ENCODE data around the gene SLC39A7.
"Not testable (repeated sequence)": the region's sequence is repeated elsewhere in the genome, so short reads cannot be mapped to it uniquely, and the experiment has no call there.

SLC39A7 gene

GRCh38 chr6:33205191-33206026 lies 4.7 kb downstream of the SLC39A7 start:
- DNase-seq (ENCODE audit: low spot score) = peak; percentile 71

- DNase-seq (ENCODE audit: low spot score) = no peak
Observed at GRCh38 chr6:33206027-33206863, 5.6 kb downstream of the SLC39A7 start.

GRCh38 chr6:33206864-33207551 lies 6.3 kb downstream of the SLC39A7 start:
- no peak for DNase-seq (ENCODE audit: low spot score)

- no peak for DNase-seq (ENCODE audit: low spot score)
Observed at GRCh38 chr6:33207552-33208090, 7.0 kb downstream of the SLC39A7 start.

GRCh38 chr6:33208091-33208967 lies 7.7 kb downstream of the SLC39A7 start, which contains the start of gene RING1:
RING1 (plus strand) TSS chr6:33208500; CDS start chr6:33208823, 323 bp downstream.
- DNase-seq (ENCODE audit: low spot score) = peak; percentile 76

- DNase-seq (ENCODE audit: low spot score) = no peak
Observed at GRCh38 chr6:33209856-33210255, 9.2 kb downstream of the SLC39A7 start.

GRCh38 chr6:33211136-33211535 lies 10.5 kb downstream of the SLC39A7 start:
- DNase-seq (ENCODE audit: low spot score) = no peak

- no peak for DNase-seq (ENCODE audit: low spot score)
Observed at GRCh38 chr6:33211666-33212422, 11.2 kb downstream of the SLC39A7 start.

GRCh38 chr6:33212857-33213165 lies 12.1 kb downstream of the SLC39A7 start:
- DNase-seq (ENCODE audit: low spot score) = no peak

- DNase-seq (ENCODE audit: low spot score) = no peak
Observed at GRCh38 chr6:33213166-33213988, 12.7 kb downstream of the SLC39A7 start.

GRCh38 chr6:33213989-33214335 lies 13.3 kb downstream of the SLC39A7 start:
- DNase-seq (ENCODE audit: low spot score) = no peak

- DNase-seq (ENCODE audit: low spot score) = no peak
Observed at GRCh38 chr6:33215271-33216116, 14.8 kb downstream of the SLC39A7 start.

- DNase-seq (ENCODE audit: low spot score) = no peak
Observed at GRCh38 chr6:33216117-33216649, 15.5 kb downstream of the SLC39A7 start.

- no peak for DNase-seq (ENCODE audit: low spot score)
Observed at GRCh38 chr6:33217246-33217645, 16.6 kb downstream of the SLC39A7 start.

- no peak for DNase-seq (ENCODE audit: low spot score)
Observed at GRCh38 chr6:33217681-33218080, 17.0 kb downstream of the SLC39A7 start.

- DNase-seq (ENCODE audit: low spot score) = not testable (repeated sequence)
Observed at GRCh38 chr6:33226503-33227120, 25.9 kb downstream of the SLC39A7 start.

GRCh38 chr6:33235221-33235634 lies 34.6 kb downstream of the SLC39A7 start:
- no peak for DNase-seq (ENCODE audit: low spot score)

GRCh38 chr6:33236328-33236727 lies 35.7 kb downstream of the SLC39A7 start:
- no peak for DNase-seq (ENCODE audit: low spot score)

Measured in NAMALWA (cell line).